GM21825 (cell line): ENCODE measurements around the gene PSAPL1.

Experiments used
- ATAC-seq: cut with Tn5 transposase; IDR thresholded peaks from one replicate; pipeline ENCODE4 v1.9.1; 2021; ENCODE audit warnings: mild to moderate bottlenecking, moderate library complexity; ENCODE audit not compliant: unreplicated experiment

The PSAPL1 gene

DNA sequence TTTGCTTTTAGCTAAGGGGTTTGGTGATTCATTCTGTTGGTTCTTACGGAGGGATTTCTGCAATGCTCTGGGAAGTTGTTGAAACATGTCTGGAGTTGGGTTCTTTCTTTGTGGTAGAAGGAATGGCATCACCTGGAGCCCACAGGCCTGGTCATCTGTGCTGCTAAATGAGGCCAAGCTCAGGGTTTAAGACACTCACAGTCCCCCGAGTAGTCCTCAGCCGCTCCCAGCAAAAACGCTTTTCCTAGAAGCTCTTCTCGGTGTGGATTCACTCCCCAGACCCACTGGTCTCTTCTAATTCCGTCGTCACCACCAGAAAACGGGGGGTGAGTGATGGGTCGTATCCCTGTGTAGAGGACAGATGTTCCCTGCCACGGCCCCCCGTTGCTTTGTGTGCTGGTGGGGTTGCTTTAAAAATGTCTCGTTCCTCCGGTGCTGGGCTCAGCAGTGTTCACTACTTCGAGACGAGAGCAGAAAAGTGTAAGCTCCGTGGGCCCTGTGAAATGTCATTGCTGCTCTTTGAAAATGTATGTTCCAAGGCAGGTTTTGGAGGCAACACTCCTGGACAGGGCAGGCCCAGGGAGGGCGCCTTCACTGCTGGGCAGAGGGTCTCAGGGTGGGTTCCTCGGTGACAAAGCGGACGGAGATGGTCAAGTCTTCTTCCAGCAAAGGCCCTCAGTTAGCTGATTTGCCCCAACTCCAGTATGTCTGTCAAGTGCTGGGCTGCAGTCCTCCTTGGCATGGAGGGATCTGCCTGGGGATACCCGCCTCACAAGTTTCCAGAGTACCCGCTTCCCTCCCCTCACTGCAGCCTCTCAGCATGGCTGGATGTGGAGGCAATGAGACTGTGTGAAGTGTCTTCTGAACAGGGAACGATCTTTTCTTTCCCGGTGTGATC is 37.3 kb downstream of the PSAPL1 start:
- ATAC-seq: no peak

- ATAC-seq: no peak
Observed at GRCh38 chr4:7396186-7396910, 38.4 kb downstream of the PSAPL1 start.

DNA sequence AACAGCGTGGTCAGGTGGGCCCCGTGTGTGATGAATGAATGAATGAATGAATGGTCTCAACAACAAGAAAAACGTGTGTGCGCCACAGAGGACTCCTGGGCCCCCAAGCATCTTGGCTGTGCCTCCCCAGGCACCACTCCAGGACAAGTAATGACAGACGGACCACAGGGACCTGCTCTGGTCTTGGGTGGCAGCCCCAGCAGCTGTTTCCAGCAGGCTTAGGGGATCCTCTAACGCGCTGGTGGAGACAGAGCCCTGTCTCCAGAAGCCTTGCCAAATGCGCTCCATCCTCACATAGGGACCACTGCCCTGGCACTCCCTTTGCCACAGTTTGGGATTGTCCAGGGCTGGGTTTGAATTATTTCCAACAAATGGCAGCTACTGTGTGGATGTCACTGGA is 39.1 kb downstream of the PSAPL1 start:
- ATAC-seq: no peak

GRCh38 chr4:7394681-7395451 is 39.9 kb downstream of the PSAPL1 start:
- ATAC-seq: no peak

GRCh38 chr4:7393601-7394575 is 40.8 kb downstream of the PSAPL1 start:
- ATAC-seq: no peak

DNA sequence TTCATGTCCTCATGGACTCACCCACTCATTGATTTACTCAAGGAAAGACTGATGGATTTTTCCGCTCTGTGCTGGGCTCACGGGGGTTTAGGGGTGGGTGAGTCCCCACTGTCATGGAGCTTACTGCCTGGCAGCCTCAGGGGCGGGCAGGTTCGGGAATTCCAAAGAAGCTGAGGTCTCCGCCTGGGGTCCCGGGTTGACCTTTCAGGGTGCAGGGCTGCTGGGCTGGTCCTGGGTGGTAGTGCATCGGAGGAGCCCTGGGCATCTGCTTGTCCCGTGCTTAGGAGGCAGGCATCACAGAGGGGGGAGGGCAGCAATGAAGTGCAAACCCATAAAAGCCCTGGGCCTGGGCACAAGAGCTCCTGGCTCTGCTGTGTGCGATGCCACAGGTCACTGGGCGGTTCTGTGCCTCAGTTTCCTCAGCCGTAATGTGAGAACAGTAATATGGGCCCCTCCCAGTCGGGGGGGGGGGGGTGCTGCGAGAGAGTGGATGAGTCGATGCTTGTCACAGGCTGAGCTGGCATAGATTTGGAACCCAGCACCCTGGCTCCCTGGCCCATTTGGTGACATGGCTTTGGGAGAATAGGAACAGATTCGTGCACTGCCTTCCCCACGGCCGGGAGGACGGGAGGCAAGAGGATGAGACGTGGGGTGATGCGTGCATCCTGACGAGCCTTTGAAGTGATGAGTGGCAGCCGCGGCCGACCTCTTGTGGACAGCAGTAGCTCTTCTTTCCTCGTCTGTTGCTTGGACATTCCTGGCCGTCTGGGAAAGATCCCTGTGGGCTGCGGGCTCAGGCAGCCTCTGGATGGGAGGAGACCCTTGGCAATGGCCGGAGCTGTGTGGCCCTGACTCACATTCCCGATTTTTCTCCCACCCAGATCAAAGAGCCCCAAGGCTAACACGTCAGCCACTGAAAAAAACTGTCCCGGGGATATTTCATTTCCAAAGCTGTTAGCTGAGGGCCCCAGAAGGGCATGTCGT is 42.0 kb downstream of the PSAPL1 start:
- ATAC-seq: no peak

GRCh38 chr4:7391637-7392437 is 42.9 kb downstream of the PSAPL1 start:
- ATAC-seq: no peak

DNA sequence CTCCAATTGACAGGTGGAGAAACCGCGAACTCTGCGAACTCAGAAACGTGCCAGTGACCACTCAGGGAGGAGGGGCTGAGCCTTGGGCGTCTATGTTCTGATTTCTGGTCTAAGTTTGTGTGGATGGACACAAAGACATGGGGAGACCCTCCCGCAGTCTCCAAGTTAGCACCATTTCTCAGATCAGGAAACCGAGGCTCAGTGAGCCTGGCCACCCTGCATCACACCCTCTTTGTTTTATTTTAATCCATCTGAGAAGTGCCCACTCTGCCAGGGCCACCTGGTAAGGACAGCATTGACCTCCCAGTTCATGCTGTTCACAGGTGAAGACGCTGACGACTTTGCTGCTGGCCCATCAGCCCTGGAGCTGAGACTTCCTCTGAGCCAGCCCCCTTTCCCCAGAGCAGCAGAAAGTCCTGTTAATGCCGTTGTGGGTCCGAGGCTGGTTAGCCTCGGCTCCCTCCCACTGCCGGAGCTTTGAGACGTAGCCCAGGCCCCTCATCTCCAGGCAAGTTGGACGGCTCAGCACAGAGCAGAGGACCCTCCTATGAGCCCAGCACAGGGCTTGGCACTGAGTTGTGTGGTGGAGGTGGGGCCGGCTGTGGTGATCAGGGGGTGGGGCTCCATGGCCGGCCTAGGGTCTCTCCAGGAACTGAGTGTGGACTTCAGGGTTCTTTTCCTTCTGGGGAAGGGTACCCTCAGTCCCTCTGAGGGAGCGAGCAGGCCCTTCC is 43.7 kb downstream of the PSAPL1 start:
- no peak for ATAC-seq

- no peak for ATAC-seq
Observed at GRCh38 chr4:7390336-7390735, 44.4 kb downstream of the PSAPL1 start.

- no peak for ATAC-seq
Observed at GRCh38 chr4:7389719-7390118, 45.0 kb downstream of the PSAPL1 start.

DNA sequence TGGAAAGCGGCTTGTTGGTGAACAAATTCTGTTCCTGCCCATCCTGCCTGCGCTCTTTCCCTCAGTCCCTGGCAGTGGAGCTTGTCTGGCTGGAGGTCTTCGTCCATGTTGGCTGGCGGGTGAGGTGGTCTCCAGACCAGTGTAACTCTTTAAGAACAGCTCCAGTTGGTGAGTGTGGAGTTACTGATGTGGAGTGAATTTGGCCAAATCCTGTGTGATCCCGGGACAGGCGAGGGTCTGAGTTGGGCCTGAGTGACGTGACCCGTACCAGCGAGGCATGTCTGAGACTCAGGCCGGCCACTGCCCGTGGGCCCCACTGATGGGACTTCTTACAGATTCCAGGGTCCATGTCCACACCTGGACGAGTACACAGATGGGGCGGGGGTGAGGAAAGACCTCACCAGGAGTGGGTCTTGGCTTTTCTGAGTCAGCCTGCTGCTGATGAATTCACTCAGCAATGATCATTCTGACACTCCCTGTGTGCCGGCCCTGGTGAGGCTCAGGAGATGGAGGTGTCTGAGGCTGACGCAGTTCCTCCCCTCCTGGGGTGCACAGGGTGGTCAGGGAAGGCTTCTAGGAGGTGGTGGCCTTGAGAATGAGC is 45.5 kb downstream of the PSAPL1 start:
- ATAC-seq: no peak

DNA sequence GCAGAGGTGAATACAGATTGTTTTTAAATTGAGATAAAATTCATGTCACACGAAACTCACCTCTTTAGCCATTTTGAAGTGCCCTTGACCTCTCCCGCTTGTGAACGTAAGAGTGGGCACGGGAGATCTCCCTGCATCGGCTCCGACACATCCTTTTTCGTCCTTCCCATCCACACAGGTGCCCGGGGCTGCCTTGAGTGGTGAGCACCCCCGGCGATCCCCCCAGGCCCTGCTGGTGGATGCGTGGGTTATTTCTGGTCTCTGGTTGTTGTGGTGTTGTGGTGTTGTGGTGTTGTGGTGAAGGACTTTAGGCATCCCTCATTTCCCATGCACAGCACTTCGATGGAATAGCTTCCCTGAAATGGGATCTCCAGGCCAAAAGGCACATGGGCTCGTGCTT is 46.1 kb downstream of the PSAPL1 start:
- ATAC-seq: no peak

DNA sequence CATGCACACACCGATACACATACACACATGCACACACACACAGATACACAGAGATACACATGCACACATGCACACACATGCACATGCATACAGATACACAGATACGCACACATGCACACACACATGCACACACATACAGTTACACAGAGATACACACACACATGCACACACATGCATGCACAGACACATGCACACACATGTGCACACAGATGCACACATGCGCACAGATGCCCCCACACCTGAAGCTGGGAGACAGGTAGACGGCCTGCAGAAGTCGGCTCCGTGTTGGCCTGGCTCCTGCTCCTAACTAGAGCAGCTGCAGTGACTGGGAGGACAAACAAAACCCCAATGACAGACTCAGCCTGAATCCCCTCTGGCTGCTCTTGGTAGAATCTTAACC is 46.8 kb downstream of the PSAPL1 start:
- no peak for ATAC-seq

GRCh38 chr4:7384929-7385890 is 49.5 kb downstream of the PSAPL1 start:
- ATAC-seq: no peak

DNA sequence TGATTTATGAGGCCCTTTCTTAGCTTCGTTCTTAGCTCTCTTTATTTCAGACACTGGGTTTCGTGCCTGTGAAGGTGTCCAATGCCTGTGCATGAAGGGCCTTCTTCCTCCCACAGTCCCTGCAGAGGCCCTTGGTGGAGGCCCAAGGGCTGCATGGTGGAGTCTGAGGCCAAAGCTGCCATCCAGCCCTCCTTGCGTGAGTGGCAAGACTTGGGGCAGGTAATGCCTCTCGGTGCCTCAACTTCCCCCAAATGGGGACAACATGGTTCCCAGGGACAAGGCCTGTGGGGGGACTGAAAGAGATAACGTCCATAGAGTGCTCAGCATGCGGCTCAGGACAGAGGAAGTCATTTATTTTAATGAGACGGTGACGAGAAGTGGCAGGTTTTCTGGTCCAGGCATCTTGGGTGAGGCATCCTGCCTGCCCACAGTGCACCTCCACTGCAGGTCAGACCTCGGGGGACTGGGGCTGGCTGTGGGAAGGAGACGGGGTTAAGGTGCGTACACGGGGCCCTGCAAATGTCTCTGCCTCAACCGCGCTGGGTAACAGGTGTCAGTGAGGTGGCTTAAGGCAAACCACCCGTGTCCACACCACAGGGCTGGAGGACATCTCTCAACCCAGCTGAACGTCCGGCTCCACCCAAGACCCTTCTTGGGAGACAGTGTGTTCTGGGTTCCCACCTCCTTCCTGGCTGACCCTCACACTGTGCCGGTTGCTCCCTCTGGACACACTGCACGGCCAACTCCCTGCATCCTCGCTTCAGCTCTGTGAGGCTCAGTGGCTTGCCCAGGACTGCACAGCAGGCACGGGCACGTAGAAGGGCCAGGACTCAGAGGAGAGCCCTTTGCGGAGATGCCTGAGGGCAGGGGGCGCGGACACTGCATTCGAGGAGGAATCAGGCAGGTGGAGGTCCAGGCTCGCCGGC is 50.5 kb downstream of the PSAPL1 start:
- ATAC-seq: no peak
